ENCODE data around the gene DENND6B.
A peak's percentile ranks its signal among the peaks of the same experiment; 100 is the strongest.

The DENND6B gene

GRCh38 chr22:50314455-50315288 is 12.1 kb downstream of the DENND6B start:
- DNase-seq, result peak; percentile 40

- no peak for DNase-seq
These were observed 12.7 kb downstream of the DENND6B start for GRCh38 chr22:50314081-50314454.

GRCh38 chr22:50313600-50313999 is 13.2 kb downstream of the DENND6B start:
- DNase-seq, result no peak

- no peak for DNase-seq
These were observed 13.8 kb downstream of the DENND6B start for GRCh38 chr22:50313021-50313420.

- no peak for DNase-seq
These were observed 14.4 kb downstream of the DENND6B start for GRCh38 chr22:50312371-50312770.

GRCh38 chr22:50311606-50312351 is 15.0 kb downstream of the DENND6B start:
- no peak for DNase-seq

GRCh38 chr22:50310949-50311444 is 15.8 kb downstream of the DENND6B start:
- no peak for DNase-seq

GRCh38 chr22:50310031-50310722 is 16.6 kb downstream of the DENND6B start:
- no peak for DNase-seq

- no peak for DNase-seq
These were observed 17.2 kb downstream of the DENND6B start for GRCh38 chr22:50309601-50309991.

GRCh38 chr22:50308986-50309600 is 17.7 kb downstream of the DENND6B start:
- DNase-seq, result no peak

- DNase-seq, result no peak
These were observed 18.2 kb downstream of the DENND6B start for GRCh38 chr22:50308597-50308935.

GRCh38 chr22:50307890-50308596 is 18.8 kb downstream of the DENND6B start:
- no peak for DNase-seq

GRCh38 chr22:50306753-50307749 is 19.8 kb downstream of the DENND6B start, which contains the start of gene PLXNB2:
Gene PLXNB2 (minus strand): TSS chr22:50307646. CDS start chr22:50290584, 17,062 bp downstream.
- no peak for DNase-seq

- DNase-seq, result no peak
These were observed 20.8 kb downstream of the DENND6B start for GRCh38 chr22:50305923-50306566.

GRCh38 chr22:50305393-50305922 is 21.4 kb downstream of the DENND6B start:
- DNase-seq, result no peak

GRCh38 chr22:50304528-50305392 is 22.1 kb downstream of the DENND6B start:
- DNase-seq, result no peak

- no peak for DNase-seq
These were observed 22.8 kb downstream of the DENND6B start for GRCh38 chr22:50303848-50304527.

GRCh38 chr22:50303515-50303847 is 23.3 kb downstream of the DENND6B start:
- no peak for DNase-seq

- DNase-seq, result no peak
These were observed 24.2 kb downstream of the DENND6B start for GRCh38 chr22:50302564-50302963.
